IMR-90 (cell line): Measurements from ENCODE around the gene HMGA1. TPM values are rescaled to one million over a fixed set of nuclear protein-coding genes. Genes with fewer than 3 reads are reported as not detected.

Experiments used
- ATAC-seq: fragments of 200-7000 bp; cut with Tn5 transposase; 2 replicates; pipeline ENCODE4 v1.9.1; 2020; ENCODE audit warnings: low read depth, mild to moderate bottlenecking, moderate library complexity
- BruUV-seq: library from RNA; stranded (reverse); fragments of 400-500 nt; replicated peaks from 2 replicates; lab custom pipeline; 2021; lab: Mats Ljungman, UMichigan
- CTCF ChIA-PET: fragments of 300-600 bp; formaldehyde crosslinking; extraction: SDS; loops from one replicate; lab custom pipeline; 2021; ENCODE audit warnings: antibody characterized with exemption; lab: Yijun Ruan, JAX
- POLR2A ChIA-PET: fragments of 300-600 bp; sonication (Branson Sonifier 250); formaldehyde crosslinking; loops from one replicate; lab custom pipeline; 2022; ENCODE audit warnings: antibody characterized with exemption; ENCODE audit not compliant: unreplicated experiment; lab: Charles Lee
- DNase-seq: peaks from one replicate; pipeline ENCODE4 v3.0.0; 2013
- H2AFZ ChIP-seq: replicated peaks from 2 replicates; pipeline ENCODE3; 2013; ENCODE audit warnings: low read length, mild to moderate bottlenecking; ENCODE audit not compliant: poor library complexity
- H2AK5ac ChIP-seq: 2 replicates; pipeline ENCODE4 v1.6.1; 2013; ENCODE audit warnings: low read depth, low read length, inconsistent platforms
- H2AK9ac ChIP-seq: replicated peaks from 2 replicates; pipeline ENCODE3; 2013; ENCODE audit warnings: mild to moderate bottlenecking, low read depth, low read length, moderate library complexity; ENCODE audit not compliant: poor library complexity
- H2BK120ac ChIP-seq: 2 replicates; pipeline ENCODE4 v1.6.1; 2013; ENCODE audit warnings: low read depth, low read length, inconsistent platforms
- H2BK15ac ChIP-seq: 3 replicates; pipeline ENCODE4 v1.6.1; 2013; ENCODE audit warnings: low read depth, low read length, inconsistent platforms
- H2BK20ac ChIP-seq: 2 replicates; pipeline ENCODE4 v1.6.1; 2013; ENCODE audit warnings: low read depth, mild to moderate bottlenecking, inconsistent platforms, low read length, moderate library complexity
- H2BK5ac ChIP-seq: 2 replicates; pipeline ENCODE4 v1.6.1; 2013; ENCODE audit warnings: mild to moderate bottlenecking, low read depth, low read length, inconsistent platforms; ENCODE audit not compliant: poor library complexity, severe bottlenecking
- H3K14ac ChIP-seq: replicated peaks from 2 replicates; pipeline ENCODE4 v1.6.1; 2013; ENCODE audit warnings: low read depth, low read length, inconsistent platforms
- H3K18ac ChIP-seq: 2 replicates; pipeline ENCODE4 v1.6.1; 2013; ENCODE audit warnings: low read depth, low read length, control low read depth
- H3K23ac ChIP-seq: 2 replicates; pipeline ENCODE4 v1.6.1; 2013; ENCODE audit warnings: low read depth, low read length, inconsistent platforms
- H3K27ac ChIP-seq: 2 replicates; pipeline ENCODE4 v1.5.1; 2013; ENCODE audit warnings: mild to moderate bottlenecking, control low read depth, low read length; ENCODE audit not compliant: insufficient read depth
- H3K27me3 ChIP-seq: 2 replicates; pipeline ENCODE4 v1.6.1; 2013; ENCODE audit warnings: low read length; ENCODE audit not compliant: control insufficient read depth, insufficient read depth
- H3K36me3 ChIP-seq: 2 replicates; pipeline ENCODE4 v1.6.1; 2013; ENCODE audit warnings: low read length, mixed read lengths; ENCODE audit not compliant: control insufficient read depth, insufficient read depth
- H3K4ac ChIP-seq: 2 replicates; pipeline ENCODE4 v1.6.1; 2013; ENCODE audit warnings: low read depth, low read length, inconsistent platforms
- H3K4me1 ChIP-seq: 2 replicates; pipeline ENCODE4 v1.6.1; 2013; ENCODE audit warnings: low read length, mixed read lengths; ENCODE audit not compliant: control insufficient read depth, insufficient read depth
- H3K4me2 ChIP-seq: 2 replicates; pipeline ENCODE4 v1.6.1; 2013; ENCODE audit warnings: low read depth, mild to moderate bottlenecking, control low read depth, low read length, moderate library complexity
- H3K4me3 ChIP-seq: 2 replicates; pipeline ENCODE4 v1.5.1; 2013; ENCODE audit warnings: low read depth, mild to moderate bottlenecking, control low read depth, low read length, moderate library complexity; ENCODE audit not compliant: insufficient read depth
- H3K56ac ChIP-seq: 2 replicates; pipeline ENCODE4 v1.6.1; 2013; ENCODE audit warnings: low read length, inconsistent platforms; ENCODE audit not compliant: insufficient read depth; ENCODE audit errors: extremely low read depth
- H3K79me1 ChIP-seq, 2 experiments: 2 replicates each; pipeline ENCODE4 v1.6.1; 2013; ENCODE audit warnings: low read length in 2 of 2, inconsistent platforms in 1 of 2, low read depth in 1 of 2
- H3K9ac ChIP-seq: 2 replicates; pipeline ENCODE4 v1.6.1; 2013; ENCODE audit warnings: low read depth, low read length, control low read depth
- H3K9me1 ChIP-seq: 2 replicates; pipeline ENCODE4 v1.6.1; 2013; ENCODE audit warnings: low read length, inconsistent platforms; ENCODE audit not compliant: insufficient read depth
- H3K9me3 ChIP-seq: 2 replicates; pipeline ENCODE4 v1.6.1; 2013; ENCODE audit warnings: low read length; ENCODE audit not compliant: control insufficient read depth, insufficient read depth
- H4K20me1 ChIP-seq: 2 replicates; pipeline ENCODE4 v1.6.1; 2013; ENCODE audit warnings: low read length, inconsistent platforms; ENCODE audit not compliant: insufficient read depth
- H4K5ac ChIP-seq: 2 replicates; pipeline ENCODE4 v1.6.1; 2013; ENCODE audit warnings: mild to moderate bottlenecking, low read depth, low read length, control low read depth
- H4K8ac ChIP-seq, 2 experiments: 2 replicates each; pipeline ENCODE4 v1.6.1; 2013; ENCODE audit warnings: low read depth in 2 of 2, low read length in 2 of 2, control low read depth in 1 of 2, inconsistent platforms in 1 of 2
- H4K91ac ChIP-seq: 2 replicates; pipeline ENCODE4 v1.6.1; 2013; ENCODE audit warnings: low read depth, low read length, inconsistent platforms; ENCODE audit not compliant: insufficient read depth
- CEBPB ChIP-seq: IDR thresholded peaks from 2 replicates; pipeline ENCODE4 v1.6.1; 2012; ENCODE audit warnings: low read depth, low read length, improper control_type of control experiment
- FOS ChIP-seq: fragments of 150-350 bp; IDR thresholded peaks from 2 replicates; pipeline ENCODE4 v1.6.1; 2016; ENCODE audit warnings: low read depth, low read length
- MAFK ChIP-seq: IDR thresholded peaks from 2 replicates; pipeline ENCODE4 v1.6.1; 2012; ENCODE audit warnings: low read depth, low read length, improper control_type of control experiment
- MAZ ChIP-seq: IDR thresholded peaks from 2 replicates; pipeline ENCODE4 v1.6.1; 2012; ENCODE audit warnings: low read depth, mild to moderate bottlenecking, low read length, improper control_type of control experiment, moderate library complexity, borderline replicate concordance
- MXI1 ChIP-seq: IDR thresholded peaks from 2 replicates; pipeline ENCODE4 v1.6.1; 2012; ENCODE audit warnings: low read depth, mild to moderate bottlenecking, low read length, moderate library complexity, borderline replicate concordance
- POLR2A ChIP-seq: IDR thresholded peaks from 2 replicates; pipeline ENCODE4 v1.6.1; 2012; ENCODE audit warnings: mild to moderate bottlenecking, low read depth, low read length
- RCOR1 ChIP-seq: IDR thresholded peaks from 2 replicates; pipeline ENCODE4 v1.6.1; 2012; ENCODE audit warnings: mild to moderate bottlenecking, low read length, improper control_type of control experiment; ENCODE audit not compliant: insufficient replicate concordance
- RFX5 ChIP-seq: IDR thresholded peaks from 2 replicates; pipeline ENCODE4 v1.8.0; 2012; ENCODE audit warnings: low read depth, mild to moderate bottlenecking, low read length, moderate library complexity
- USF2 ChIP-seq: fragments of 150-350 bp; IDR thresholded peaks from 2 replicates; pipeline ENCODE4 v1.6.1; 2017; ENCODE audit warnings: mild to moderate bottlenecking, antibody characterized with exemption, low read length, low read depth
- WGBS, 2 experiments: methylation state at CpG; one replicate each; pipeline versions ENCODE4 v1.1.5 to v1.1.7; 2013; ENCODE audit warnings: missing lambda C conversion rate in 2 of 2; ENCODE audit not compliant: insufficient read length in 1 of 2; ENCODE audit errors: extremely low coverage in 2 of 2; 5-methylcytosine and 5-hydroxymethylcytosine counted together
- dilution Hi-C: fragments of 300-500 bp; cut with HindIII; formaldehyde crosslinking; loops from one replicate; pipeline ENCODE4 v1.14.3; 2018; ENCODE audit warnings: low sequenced_read_pairs; ENCODE audit not compliant: unreplicated experiment
- in situ Hi-C: fragments of 300-500 bp; cut with MboI; formaldehyde crosslinking; loops from 3 replicates; pipeline ENCODE4 v1.14.3; 2019; ENCODE audit warnings: low sequenced_read_pairs, inconsistent platforms, mixed read lengths
- intact Hi-C: fragments of 100-400 bp; cut with micrococcal nuclease; formaldehyde crosslinking; loops from 2 replicates; pipeline ENCODE4 v1.10.0; 2022
- polyA plus RNA-seq, 3 experiments: library from polyadenylated mRNA; depleted of rRNA; stranded (reverse); fragments of >200 nt; gene quantifications; 2 replicates each; pipeline ENCODE4 v1.2.3, GENCODE V29; 2012; ENCODE audit warnings: low replicate concordance in 1 of 3
- total RNA-seq: library from RNA; depleted of rRNA; stranded (reverse); fragments of >200 nt; gene quantifications from 2 replicates; pipeline ENCODE4 v1.2.3, GENCODE V29; 2012

The HMGA1 gene
- total and polyA plus RNA-seq, 2 of the 4 experiments (the other 2 are of a cell fraction), result 101 to 589 TPM

- dilution Hi-C loops, result no loop called here
Observed at GRCh38 chr6:34204693-34205092, 32.0 kb upstream of the HMGA1 start.

More at GRCh38 chr6:34204693-34205092, 32.0 kb upstream of the HMGA1 start:
- H3K4ac ChIP-seq, result no peak overlapping the region
- H2BK120ac ChIP-seq, result no peak overlapping the region
- no peaks in the 10 kb centered on the region for H3K27me3 ChIP-seq
- no peak overlapping the region for H2AK9ac ChIP-seq
- ChIA-PET POLR2A (no interaction called here), CTCF (interaction anchor here (2.1 kb wide), 1 partner anchor 9 kb away, joined by 5 read pairs; no protein-coding TSS in a partner anchor)
- H2BK5ac ChIP-seq, result no peak overlapping the region
- H3K79me1 ChIP-seq, result no peaks in the 10 kb centered on the region
- ATAC-seq (no peak), DNase-seq (no peak)
- 0 out of 2 replicates have a peak, but pooled peaks cover 8% of the 10 kb centered on the region for H3K9me1 ChIP-seq
- in situ Hi-C loops, result no loop called here
- H2BK20ac ChIP-seq, result no peak overlapping the region
- no peak overlapping the region for H3K14ac ChIP-seq
- H3K23ac ChIP-seq, result no peak overlapping the region
- H3K4me2 ChIP-seq, result no peak overlapping the region
- no TSS peak for BruUV-seq
- no peak overlapping the region for H3K27ac ChIP-seq
- intact Hi-C loops, result no loop called here
- no peaks in the 10 kb centered on the region for H4K20me1 ChIP-seq
- no peak for TF ChIP-seq USF2
- no peak for TF ChIP-seq RCOR1
- no peak for TF ChIP-seq POLR2A
- no peak for TF ChIP-seq RFX5
- no peak for TF ChIP-seq MAFK
- TF ChIP-seq FOS, result no peak
- no peak for TF ChIP-seq MAZ
- no peak for TF ChIP-seq CEBPB
- no peak for TF ChIP-seq MXI1
- no peaks in the 10 kb centered on the region for H3K9me3 ChIP-seq
- H3K9ac ChIP-seq, result no peak overlapping the region
- H2AK5ac ChIP-seq, result no peak overlapping the region
- no peak overlapping the region for H2BK15ac ChIP-seq
- peaks cover 2% of the 10 kb centered on the region; the same call in 1 of the 2 replicates for H3K4me1 ChIP-seq
- H3K36me3 ChIP-seq, result no peaks in the 10 kb centered on the region
- H3K18ac ChIP-seq, result no peak overlapping the region
- no peak overlapping the region for H4K8ac ChIP-seq
- WGBS, 2 experiments, result no CpG with 5 or more reads among the region's 4 CpGs
- no peak overlapping the region for H3K56ac ChIP-seq
- no peak overlapping the region for H3K4me3 ChIP-seq
- H2AFZ ChIP-seq, result no peak overlapping the region
- H4K5ac ChIP-seq, result no peak overlapping the region
- H4K91ac ChIP-seq, result no peak overlapping the region
